HG03039 (cell line): ENCODE data around the gene C3orf22.

Experiments
- ATAC-seq: cut with Tn5 transposase; IDR thresholded peaks from one replicate; pipeline ENCODE4 v1.9.1; 2021; ENCODE audit warnings: mild to moderate bottlenecking, moderate library complexity; ENCODE audit not compliant: unreplicated experiment

The C3orf22 gene

DNA sequence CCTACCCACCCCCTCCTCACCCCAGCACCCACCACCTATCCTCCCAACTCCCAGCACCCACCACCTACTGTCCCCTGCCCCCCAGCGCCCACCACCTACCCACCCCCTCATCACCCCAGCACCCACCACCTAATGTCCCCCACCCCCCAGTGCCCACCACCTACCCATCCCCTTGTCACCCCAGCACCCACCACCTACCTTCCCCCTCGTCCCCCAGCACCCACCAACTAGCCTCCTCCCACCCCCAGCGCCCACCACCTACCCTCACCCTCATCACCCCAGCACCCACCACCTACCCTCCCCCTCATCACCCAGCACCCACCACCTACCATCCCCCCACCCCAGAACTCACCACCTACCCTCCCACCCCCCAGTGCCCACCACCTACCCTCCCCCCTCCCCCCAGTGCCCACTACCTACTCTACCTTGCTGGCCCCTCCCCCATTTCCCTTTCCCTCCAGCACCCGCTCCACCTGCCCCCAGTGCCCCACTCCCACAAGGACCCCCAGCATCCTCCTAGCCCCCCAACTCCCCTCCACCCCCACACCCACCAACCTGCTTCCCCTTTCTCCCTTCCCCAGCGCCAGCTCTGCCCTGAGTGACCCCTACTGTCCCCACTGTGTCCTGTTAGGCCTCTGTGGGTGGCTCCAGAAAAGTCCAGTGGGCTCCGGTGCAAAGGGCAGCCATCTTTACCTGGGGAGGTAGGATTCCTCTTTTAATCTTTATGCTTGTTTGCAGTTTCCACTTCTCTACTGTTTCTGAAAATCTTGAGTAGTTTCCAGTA is 42.4 kb downstream of the C3orf22 start:
- no peak for ATAC-seq

DNA sequence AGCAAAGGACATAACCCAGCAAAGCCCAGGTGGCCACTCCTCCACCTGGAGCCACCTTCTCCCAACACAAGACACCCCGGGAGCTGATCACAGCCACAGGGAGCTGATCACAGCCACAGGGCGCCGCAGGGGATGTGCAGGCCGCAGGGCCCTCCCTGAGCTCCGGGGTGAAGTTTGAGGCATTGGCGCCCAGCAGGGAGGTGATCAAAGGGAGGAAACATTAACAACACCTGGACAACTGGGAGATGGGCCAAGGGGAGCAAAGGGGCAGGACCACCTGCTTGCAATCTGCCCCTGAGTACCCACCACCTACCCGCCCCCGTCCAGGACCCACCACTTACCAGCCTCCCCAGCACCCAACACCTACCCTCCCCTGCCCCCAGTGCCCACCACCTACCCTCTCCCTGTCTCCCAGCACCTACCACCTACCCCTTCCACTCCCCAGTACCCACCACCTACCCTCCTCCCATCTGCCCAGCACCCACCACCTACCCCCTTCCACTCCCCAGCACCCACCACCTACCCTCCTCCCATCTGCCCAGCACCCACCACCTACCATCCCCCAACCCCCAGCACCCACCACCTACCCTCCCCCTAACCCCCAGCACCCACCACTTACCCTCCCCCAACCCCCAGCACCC is 43.5 kb downstream of the C3orf22 start:
- no peak for ATAC-seq

DNA sequence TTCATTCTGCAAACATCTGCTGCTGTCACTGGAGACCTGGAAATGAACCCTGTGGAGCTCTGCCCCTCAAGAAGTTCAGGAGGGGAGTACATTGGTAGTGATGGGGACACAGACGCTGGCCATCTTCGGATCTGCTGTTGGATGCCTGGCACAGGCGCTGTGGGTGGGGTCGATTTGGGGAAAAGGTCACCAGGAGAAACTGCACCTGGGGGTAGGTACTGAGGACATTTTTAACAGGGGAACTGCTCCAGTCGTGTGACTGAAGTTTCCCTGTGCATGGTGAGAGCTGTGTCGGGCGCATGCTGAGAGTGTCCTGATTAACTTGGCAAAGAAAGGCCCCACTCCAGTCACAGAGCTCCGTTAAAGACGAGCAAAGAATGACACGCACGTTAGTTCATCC is 44.6 kb downstream of the C3orf22 start:
- no peak for ATAC-seq

DNA sequence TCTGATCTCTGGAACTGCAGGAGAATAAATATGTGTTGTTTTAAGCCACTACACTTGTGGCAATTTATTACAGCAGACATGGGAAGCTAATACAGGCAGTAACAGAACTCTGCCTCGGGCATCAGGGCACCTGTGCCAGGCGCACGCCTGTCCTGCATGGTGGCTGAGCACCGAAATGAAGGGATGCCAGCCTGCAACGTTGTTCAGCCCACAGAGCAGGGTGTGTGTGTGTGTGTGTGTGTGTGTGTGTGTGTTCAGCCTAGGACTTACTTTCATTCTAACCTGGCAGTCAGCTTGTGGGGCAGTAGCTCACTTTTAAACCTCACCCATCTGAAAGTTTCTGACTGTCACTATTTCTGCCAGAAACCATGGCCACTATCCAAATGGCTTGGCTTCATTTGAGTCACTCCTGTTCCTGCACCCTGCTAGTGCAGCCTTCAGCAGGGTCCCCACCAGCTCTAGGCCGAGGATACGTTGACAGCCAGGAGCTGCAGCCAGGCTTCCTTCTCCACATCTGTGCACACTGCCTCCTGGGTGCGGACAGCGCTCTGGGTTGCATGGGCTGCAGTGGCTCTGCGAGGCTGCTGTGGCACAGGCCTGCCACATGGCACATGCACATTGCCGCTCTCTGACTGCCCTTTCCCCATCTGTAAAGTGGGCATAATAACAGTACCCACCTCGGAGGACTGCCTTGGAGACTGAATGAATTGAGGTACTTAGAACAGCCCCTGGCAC is 45.6 kb downstream of the C3orf22 start:
- ATAC-seq, result no peak

DNA sequence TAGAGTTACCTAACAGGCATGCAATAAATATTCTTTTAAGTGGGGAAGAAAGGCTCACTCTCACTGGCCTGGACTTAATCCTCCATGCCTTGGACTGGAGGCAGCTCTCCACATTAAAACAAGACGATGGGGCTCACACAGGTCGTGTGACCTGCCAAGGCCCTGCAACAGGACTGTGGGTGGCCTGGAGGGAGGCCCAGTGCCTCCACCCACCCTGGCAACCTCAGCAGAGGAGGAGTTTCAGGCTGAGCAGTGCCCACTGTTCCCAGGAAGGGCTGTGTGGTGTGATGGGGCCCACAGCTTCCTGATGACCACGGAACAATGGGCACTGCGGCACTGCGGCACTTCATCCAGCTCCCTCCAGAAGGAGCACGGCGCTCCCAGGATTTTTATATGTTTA is 46.7 kb downstream of the C3orf22 start:
- ATAC-seq, result no peak

DNA sequence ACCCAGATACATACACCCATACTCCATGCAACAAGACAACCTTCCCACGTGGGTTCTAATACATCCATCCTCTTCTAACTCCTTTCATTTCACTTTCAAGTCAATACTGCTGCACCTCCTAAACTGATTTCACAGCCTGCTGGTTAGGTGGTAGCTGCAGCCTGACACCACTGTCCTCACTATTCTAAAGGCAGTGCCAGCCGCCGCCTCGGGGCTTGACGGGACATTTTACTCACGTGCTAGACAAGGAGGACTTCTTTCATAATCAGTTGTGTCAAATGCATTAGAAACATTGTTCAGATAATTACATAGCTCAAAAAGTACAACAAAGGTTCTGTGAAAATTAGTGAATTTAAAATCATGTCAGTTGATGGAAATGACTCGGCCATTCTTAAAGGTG is 47.4 kb downstream of the C3orf22 start:
- ATAC-seq, result no peak

DNA sequence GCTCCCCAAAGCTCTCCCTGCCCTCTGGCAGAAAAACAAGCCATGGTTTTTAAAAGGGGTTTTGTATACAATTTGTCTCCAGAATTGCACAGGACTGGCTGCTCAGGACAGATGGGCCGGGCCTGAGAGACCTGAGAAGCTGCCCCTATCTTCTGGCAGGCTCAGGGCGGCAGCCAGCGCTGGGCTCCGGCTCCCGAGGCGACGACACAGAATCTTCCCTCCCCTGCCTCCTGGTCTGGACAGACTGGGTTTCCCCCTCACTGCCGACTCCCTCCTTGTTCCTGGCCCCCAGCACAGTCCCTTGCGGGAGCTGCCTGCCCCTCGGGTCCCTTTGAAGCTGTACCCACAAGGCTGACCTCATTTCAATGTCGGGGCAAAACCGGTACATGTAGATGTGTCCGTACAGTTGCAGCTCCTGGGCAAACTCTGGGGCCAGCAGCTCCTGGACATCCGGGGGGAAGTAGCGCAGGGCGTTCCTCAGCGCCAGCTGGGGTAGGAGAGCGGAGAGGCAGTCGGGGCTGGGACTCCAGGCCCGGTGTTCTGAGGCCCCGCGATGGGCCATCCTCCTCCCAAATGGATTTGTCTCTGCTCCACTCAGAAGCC is 48.3 kb downstream of the C3orf22 start:
- no peak for ATAC-seq

DNA sequence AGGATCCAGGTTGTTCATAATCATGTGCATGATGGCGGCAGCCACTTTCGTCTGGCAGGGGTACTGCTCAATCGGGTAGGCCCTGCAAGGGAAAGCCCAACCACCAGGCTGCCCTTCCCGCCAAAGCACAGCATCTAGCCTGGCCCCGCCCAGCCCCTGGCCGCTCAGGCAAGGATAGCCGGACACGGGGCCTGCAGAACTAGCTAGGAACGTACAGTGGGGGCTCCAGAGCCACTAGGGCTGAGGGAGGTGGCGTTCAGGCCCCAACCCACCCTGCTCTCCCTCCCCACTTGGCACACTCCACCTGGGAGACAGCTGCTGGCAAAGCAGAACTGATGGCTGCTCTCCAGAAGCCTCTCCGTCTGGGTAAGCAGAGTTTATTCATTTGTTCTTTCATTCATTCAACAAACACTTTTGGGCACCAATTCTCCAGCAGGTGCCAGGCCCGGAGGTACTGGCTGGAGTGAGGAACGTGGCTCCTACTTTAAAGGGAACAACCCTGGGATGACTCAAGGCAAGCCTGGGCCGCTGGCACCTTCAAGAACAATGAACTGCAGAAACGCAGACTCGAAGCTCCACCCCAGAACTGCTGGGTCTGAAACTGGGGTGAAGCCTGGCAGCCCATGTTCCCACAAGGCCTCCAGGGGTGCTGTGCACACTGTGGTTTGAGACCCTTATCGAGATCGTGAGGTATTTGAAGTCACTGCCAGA is 49.0 kb downstream of the C3orf22 start:
- no peak for ATAC-seq

DNA sequence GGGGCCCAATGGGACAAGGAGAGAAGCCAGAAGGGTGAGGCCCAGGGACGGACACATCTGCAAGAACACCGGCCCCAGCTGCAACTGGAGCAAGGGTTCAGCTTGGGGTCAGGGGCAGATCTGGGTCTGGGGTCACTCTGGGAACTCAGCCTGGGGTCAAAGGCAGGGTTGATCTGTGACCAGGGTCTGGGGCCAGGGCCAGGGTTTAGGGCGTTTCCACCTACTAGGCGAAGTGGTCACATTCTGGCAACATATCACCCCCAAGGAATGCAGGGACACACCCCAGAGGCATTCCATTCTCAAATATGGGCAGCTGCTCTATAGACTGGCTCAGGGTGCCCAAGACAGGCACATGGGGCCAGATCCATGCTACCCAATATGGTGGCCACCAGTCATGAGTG is 50.2 kb downstream of the C3orf22 start:
- no peak for ATAC-seq

DNA sequence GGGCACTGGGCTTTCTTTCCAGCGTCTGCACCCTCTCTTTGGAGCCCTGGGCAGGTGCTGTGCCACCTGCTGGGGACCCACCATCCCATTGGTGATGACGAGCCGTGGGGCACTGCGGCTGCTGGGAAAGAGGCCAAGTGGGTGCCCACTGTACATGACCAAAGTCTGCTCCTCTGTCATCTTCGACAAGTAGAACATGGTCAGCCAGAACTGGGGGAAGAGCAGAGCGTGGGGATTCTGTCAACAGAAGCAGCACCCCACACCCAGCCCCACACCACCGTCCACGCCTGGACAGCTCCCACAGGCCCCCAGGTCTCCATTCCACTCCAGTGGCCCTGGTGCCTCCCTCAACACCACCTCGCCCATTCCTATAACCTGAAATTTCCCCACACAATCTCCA is 50.8 kb downstream of the C3orf22 start:
- ATAC-seq, result no peak

DNA sequence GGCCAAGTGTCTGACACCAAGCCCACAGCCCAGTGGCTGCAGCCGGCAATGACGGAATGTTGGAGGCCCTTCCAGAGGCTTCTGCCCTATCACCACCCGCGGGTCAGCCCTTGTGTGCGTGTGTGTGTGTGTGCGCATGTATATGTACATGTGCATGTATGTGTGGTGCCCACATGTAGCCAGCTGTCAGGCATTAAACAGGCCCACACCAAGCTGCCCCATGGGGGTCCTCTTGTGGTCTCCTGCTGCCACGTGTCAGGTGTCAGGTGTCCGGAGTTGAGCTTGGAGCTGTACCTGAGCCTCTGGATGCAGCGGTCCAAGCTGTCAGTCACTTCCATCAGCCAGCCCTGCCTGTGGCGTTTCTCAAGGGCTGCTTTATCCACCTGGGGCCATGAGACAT is 55.0 kb downstream of the C3orf22 start:
- no peak for ATAC-seq

DNA sequence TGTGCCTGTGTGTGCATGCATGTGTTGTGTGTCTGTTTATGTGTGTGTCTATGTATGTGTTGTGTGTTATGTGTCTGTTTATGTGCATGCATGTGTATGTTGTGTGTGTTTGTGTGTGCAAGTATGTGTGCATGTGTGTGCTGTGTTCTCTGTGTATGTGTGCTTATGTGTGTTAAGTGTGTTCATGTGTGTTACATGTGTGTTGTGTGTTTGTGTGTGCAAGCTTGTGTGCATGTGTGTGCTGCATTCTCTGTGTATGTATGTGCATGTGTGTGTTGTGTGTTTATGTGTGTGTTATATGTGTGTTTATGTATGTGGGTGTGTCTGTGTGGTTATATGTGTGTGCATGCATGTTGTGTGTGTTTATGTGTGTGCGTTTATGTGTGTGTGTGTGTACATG is 56.1 kb downstream of the C3orf22 start:
- ATAC-seq, result no peak

DNA sequence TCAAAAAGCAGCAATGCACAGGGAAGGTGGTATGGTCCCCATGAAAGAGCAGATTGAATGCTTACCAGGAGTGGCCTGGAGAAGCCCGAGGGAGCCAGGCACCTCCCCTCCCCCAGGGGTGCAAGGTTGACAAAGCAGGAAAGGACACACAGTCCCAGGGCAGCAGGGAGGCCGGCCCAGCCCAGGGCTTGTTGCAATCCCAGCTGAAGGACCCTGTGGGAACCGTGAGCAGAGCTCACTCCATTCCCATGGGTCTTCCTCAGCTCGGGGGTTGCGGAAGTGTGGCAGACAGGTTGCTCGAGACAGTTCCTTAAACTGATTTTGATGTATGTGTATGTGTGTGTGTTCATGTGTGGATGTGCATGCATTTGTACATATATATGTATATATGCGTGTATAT is 57.0 kb downstream of the C3orf22 start:
- ATAC-seq, result no peak

DNA sequence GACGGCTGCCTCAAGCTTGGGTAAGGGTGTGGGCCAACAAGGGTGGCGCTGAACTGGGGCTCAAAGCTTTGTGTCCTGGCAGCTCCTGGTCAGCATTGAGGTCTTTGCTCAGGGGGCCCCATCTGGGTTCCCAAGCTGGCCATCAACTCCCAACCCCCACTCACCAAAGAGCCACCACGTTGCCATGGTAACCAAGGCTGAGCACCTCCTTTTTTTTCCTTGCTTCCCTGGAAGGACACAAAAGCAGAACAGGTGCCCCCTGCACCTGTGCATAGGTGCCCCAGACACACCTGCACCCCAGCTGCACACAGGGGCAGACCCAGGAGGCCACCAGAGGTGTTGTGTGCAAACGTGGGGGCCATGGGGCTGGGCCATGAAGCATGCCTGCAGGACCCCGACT is 57.7 kb downstream of the C3orf22 start:
- no peak for ATAC-seq

DNA sequence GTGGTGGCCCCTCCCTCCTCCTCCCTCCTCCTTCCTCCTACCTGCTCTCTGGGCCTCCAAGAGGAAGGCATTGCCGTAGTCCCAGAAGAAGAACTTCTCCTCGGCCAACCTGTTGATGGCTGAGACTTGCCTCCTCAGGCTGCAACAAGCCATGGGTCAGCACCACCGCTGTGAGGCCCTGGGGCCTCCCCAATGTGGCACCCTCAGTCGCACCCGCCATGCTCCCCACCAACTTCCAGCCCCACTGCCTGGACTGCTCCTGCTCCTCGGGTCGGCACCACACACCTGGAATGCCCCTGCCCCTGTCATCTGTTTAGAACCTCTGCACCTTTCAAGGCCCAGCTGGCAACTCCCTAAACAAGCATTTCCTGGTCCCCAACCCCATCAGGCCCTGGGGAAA is 58.7 kb downstream of the C3orf22 start:
- ATAC-seq, result no peak
